MM.1S (cell line): Measurements from ENCODE around the gene ERC2.

Experiments
- EZH2 ChIP-seq: fragments of 300-600 bp; sonication (generic); optimal IDR thresholded peaks from 2 replicates; pipeline ENCODE3; 2017; ENCODE audit warnings: low read depth, mild to moderate bottlenecking, antibody characterized with exemption, low read length, mixed read lengths
- EZH2phosphoT487 ChIP-seq: fragments of 300-600 bp; sonication (generic); IDR thresholded peaks from 2 replicates; pipeline ENCODE4 v1.6.1; 2018; ENCODE audit warnings: antibody characterized with exemption, low read length
- TF ChIP-seq, protein P1 (sequence below): fragments of 300-600 bp; sonication (generic); IDR thresholded peaks from 2 replicates; pipeline ENCODE4 v1.5.1; 2016; ENCODE audit warnings: antibody characterized with exemption, low read length, mixed read lengths

- TF ChIP-seq EZH2 (no peak), EZH2phosphoT487 (no peak)
- TF ChIP-seq, protein P1, sequence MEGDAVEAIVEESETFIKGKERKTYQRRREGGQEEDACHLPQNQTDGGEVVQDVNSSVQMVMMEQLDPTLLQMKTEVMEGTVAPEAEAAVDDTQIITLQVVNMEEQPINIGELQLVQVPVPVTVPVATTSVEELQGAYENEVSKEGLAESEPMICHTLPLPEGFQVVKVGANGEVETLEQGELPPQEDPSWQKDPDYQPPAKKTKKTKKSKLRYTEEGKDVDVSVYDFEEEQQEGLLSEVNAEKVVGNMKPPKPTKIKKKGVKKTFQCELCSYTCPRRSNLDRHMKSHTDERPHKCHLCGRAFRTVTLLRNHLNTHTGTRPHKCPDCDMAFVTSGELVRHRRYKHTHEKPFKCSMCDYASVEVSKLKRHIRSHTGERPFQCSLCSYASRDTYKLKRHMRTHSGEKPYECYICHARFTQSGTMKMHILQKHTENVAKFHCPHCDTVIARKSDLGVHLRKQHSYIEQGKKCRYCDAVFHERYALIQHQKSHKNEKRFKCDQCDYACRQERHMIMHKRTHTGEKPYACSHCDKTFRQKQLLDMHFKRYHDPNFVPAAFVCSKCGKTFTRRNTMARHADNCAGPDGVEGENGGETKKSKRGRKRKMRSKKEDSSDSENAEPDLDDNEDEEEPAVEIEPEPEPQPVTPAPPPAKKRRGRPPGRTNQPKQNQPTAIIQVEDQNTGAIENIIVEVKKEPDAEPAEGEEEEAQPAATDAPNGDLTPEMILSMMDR, result no peak
Measured at GRCh38 chr3:55466526-55466925, 1001.7 kb downstream of the ERC2 start.
